SW480 (cell line): ENCODE measurements around the gene MS4A4A.

Experiments
- DNase-seq: peaks from one replicate; pipeline ENCODE4 v3.0.0-alpha.2; 2016; ENCODE audit warnings: low spot score

The MS4A4A gene

GRCh38 chr11:60303661-60304060 lies 23.2 kb downstream of the MS4A4A start:
- no peak for DNase-seq

DNA sequence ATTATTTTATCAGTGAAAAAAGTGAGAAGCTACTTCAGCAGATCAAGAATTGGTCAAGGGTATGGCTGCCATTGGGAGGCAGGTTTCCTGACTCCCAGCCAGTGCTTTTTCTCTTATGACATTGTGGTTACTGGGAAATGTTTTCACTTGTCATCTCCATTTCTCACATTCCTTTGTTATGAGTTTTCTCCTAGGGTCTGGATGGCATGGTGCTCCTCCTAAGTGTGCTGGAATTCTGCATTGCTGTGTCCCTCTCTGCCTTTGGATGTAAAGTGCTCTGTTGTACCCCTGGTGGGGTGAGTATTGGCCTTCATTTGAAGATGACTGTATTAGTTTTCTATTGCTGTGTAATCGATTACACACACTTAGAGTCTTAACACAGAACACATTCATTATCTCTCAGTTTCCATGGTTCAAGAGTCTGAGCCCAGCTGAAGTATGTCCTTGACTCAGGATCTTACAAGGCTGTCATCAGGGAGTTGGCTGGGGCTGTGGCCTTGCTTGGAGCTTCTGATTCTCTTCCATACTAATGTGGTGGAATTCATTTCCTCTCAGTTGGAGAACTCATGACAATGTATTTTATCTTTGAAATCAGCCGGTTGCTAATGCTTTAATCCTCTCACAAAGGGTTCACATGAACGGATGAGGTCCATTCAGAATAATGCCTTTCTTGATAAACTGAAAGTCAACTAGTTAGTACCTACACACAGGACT lies 25.6 kb downstream of the MS4A4A start:
- peak; percentile 39 for DNase-seq

DNA sequence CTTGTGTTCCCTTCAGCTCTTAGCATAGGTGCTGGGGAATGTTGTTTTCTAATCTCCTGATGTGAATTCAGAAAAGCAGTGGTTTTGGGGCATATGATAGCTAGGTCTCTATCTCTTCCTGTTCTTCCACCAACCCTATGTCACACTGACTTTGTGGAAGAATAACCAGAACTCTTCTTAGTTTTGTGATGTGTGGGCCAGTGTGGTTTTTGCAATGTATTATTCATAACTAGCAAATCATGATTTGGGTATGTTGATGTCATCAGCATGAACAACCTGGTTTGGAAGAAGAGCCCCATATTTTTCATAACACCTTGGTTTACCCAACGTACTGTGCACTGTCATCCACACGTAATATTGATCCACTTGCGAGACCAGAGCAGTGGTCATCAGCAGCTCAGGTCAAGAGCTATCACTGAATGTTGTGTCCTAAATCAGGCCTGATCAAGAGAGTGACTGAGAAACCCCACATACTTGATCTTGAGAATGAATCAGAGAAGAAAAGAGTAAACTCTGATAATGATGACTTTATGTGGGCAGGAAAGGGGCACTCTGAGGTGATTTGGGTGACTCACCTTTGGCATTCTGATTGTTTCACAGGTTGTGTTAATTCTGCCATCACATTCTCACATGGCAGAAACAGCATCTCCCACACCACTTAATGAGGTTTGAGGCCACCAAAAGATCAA lies 27.2 kb downstream of the MS4A4A start:
- no peak for DNase-seq

GRCh38 chr11:60310407-60310998 lies 30.0 kb downstream of the MS4A4A start:
- DNase-seq: no peak

GRCh38 chr11:60314635-60315321 lies 34.3 kb downstream of the MS4A4A start:
- no peak for DNase-seq

DNA sequence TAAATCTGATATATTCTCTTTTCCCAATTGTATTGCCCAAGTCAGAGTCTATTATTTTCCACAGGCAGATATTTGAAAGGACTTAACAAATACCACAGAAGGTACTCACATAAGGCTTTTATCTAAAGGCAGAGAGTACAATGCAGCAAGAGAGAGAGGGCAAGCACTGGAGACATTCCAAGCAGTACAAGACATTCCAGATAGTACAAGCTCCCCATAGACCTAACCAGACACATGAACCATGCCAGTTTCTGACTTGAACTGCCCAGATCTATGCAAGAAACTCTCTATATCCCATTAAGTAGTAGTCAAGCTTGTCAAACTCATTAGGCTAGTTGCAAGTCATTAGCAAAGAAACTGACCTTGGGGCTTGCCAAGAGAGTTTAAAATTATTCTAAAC lies 35.4 kb downstream of the MS4A4A start:
- no peak for DNase-seq

GRCh38 chr11:60316317-60316716 lies 35.9 kb downstream of the MS4A4A start:
- no peak for DNase-seq

DNA sequence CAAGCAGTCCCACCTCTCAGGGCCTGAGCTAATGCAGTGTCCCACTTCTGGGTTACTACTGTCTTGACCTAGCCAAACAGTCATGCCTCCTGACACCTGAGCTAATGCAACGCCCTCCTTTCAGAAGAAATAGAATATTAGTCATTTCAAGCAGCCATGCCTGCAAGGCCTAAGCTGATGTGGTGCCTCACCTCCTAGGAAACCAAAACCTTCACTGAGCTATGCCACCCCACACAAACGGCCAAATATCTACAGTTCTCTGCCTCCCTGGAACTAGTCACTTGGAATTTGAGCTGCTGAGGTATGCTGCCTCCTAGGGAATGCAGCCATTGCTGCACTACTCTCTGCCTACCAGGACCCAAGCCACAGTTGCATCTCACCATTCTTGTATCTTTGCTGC lies 38.3 kb downstream of the MS4A4A start:
- DNase-seq: no peak

DNA sequence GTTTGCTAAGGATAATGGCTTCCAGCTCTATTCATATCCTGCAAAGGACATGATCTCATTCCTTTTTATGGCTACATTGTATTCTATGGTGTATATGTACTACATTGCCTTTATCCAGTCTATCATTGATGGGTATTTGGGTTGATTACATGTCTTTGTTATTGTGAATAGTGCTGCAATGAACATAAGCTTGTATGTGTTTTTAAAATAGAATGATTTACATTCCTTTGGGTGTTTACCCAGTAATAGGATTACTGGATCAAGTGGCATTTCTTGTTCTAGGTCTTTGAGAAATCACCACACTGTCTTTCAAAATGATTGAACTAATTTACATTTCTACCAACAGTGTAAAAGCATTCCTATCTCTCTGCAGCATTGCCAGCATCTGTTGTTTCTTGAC lies 40.6 kb downstream of the MS4A4A start:
- no peak for DNase-seq

- DNase-seq: no peak
Observed at GRCh38 chr11:60326955-60327354, 46.5 kb downstream of the MS4A4A start, which contains the start of gene MS4A6E. Gene MS4A6E, plus strand, starts transcription at chr11:60327255. Its CDS starts 7,641 bp downstream, at chr11:60334896.

DNA sequence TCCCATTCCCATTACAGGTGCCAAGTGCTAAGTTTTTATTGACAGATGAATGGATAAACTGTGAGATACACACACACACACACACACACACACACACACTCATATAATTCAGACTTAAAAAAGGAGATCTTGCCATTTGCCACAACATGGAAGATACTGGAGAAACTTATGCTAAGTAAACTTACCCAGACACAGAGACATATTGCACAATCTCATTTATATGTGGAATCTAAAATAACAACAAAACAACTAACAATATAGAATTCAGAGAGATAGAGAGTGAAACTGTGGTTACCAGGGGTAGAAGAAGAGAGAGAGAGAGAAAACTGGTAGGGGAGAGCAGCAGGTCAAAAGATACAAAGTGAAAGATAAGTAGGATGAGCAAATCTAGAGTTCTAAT lies 48.0 kb downstream of the MS4A4A start:
- no peak for DNase-seq

GRCh38 chr11:60332846-60333245 lies 52.4 kb downstream of the MS4A4A start:
- no peak for DNase-seq

DNA sequence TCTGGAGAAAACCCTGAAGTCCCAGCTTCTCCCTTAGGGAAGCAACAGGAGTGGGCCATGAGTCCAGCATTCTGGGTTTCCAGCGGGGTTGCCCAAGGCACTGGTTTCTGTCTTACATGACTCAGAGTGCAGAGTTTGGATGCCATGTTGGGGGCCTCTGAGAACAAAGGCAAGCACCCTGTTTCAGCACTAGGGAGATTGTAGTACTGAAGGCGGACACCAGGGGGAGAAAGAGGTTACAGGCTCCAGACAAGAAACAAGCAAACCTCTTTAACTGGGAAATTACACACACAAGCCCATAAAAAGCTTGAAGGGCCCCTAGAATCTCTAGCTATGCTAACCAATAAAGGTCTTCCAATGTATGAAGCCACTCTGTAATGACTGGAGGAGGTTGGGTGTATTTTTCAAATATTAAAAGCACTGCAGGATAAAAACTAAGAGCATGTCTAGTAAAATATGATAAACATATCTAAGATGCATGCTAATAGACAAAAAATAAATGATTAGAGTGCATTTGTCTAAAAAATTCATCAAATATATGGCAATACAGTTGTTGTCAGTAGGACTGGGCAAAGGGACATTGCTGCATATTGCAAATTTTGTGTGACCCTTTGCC lies 53.6 kb downstream of the MS4A4A start:
- peak; percentile 62 for DNase-seq

DNA sequence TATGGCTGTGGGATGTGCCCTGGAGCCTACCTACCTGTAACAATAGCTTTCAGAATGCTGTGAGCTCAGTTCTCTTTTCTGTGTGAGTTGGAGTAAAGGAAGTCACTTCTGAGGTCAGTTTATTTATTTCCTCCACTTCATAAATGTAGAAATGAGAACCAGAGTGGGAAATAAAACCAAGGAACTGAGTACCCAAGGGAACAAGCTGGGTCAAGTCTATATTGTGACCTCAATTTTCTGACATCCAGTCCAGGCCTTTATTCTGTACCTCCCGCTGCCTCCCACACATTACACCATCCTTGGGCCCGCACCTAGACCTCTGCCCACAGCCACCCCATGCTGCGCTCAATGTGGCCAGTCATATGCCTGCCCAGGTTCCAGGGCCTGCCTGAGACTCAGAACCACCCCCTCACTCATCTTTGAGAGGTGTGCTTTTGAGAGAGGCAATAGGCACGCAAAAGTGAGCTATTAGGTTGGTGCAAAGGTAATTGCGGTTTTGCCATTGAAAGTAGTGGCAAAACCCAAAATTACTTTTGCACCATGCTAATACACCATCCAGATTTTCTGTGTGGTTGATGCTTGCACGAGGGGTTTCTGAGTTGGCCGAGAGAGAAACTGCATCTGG lies 56.4 kb downstream of the MS4A4A start:
- DNase-seq: no peak

- no peak for DNase-seq
Observed at GRCh38 chr11:60338053-60338452, 57.6 kb downstream of the MS4A4A start.

GRCh38 chr11:60339356-60339755 lies 58.9 kb downstream of the MS4A4A start:
- DNase-seq: no peak

- peak; percentile 8 for DNase-seq
Observed at GRCh38 chr11:60343094-60343704, 62.7 kb downstream of the MS4A4A start.

GRCh38 chr11:60344146-60344545 lies 63.7 kb downstream of the MS4A4A start:
- no peak for DNase-seq

GRCh38 chr11:60345489-60345888 lies 65.0 kb downstream of the MS4A4A start:
- DNase-seq: peak; percentile 13

GRCh38 chr11:60347084-60347797 lies 66.8 kb downstream of the MS4A4A start:
- no peak for DNase-seq

DNA sequence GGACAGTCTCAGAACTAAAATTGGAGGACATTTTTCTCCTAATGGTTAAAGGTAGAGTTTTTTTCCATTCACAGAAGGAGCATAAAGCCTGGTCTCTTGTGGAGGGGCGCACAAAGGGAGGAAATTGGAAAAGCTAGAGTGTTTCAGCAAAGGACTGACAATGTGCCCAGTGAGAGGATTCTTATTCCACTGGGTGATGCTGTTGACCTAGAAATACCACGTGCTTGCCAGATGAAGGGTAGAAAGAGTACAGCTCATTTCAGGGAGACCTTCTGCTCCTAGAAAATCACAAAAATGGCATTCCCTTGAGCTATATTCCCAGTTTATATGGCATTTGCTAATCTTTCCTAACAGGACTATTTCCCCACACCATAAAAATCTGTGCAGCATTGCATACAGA lies 67.7 kb downstream of the MS4A4A start:
- no peak for DNase-seq
